ENCODE data around the gene RBM20. TPM values are rescaled to one million over a fixed set of nuclear protein-coding genes. Genes with fewer than 3 reads are reported as not detected.
A peak's percentile ranks its signal among the peaks of the same experiment; 100 is the strongest.

Gene RBM20
- total RNA-seq, 4 donors from 2014 or later, result 0.88 to 3.8 (median 1.9) TPM

DNA sequence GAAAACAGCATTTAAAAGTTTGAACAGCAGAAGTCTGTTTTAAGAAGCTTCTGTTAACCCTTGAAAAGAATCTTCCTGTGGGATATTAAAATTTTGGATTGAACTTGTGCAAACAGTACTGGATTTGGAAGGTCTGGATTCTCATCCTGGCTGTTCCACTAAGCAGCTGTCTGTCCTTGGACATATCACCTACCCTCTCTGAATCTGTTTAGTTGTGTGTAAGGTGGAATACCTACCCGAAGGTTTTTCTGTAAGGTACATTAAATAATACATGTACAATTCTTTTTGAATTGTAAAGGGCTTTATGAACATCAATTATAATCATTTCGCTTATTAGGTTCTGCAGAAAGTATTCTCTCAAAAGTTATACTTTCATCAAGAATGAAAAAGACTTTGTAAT is 229.8 kb downstream of the RBM20 start:
- H3K4me1 ChIP-seq, result peaks cover 0 to 7% of the 10 kb centered on the region in 2 donors
- intact Hi-C loops (cut with DNase I; ENCODE audit: low total_unique reads), result loop anchor here (10.0 kb wide), 1 partner anchor 49 kb away; no protein-coding TSS in a partner anchor
- H3K9me3 ChIP-seq, result no peaks in the 10 kb centered on the region
- no peak for DNase-seq
- no peaks in the 10 kb centered on the region for H3K36me3 ChIP-seq
- H3K27ac ChIP-seq, result peak overlapping the region; percentile 98 to 99
- TF ChIP-seq CTCF (IDR thresholded peaks at IDR 0.05) (no peak), POLR2A (IDR thresholded peaks at IDR 0.05) (no peak)
- no peaks in the 10 kb centered on the region for H3K27me3 ChIP-seq
- H3K4me3 ChIP-seq, result peak overlapping the region; percentile 93 to 100

GRCh38 chr10:110876000-110876399 is 231.9 kb downstream of the RBM20 start:
- no peaks in the 10 kb centered on the region for H3K9me3 ChIP-seq
- no peak for TF ChIP-seq CTCF (IDR thresholded peaks at IDR 0.05)
- TF ChIP-seq POLR2A (IDR thresholded peaks at IDR 0.05), result no peak
- peaks cover 0 to 10% of the 10 kb centered on the region in 2 donors for H3K4me1 ChIP-seq
- intact Hi-C loops (cut with DNase I; ENCODE audit: low total_unique reads), result loop anchor here (10.0 kb wide), 1 partner anchor 51 kb away; no protein-coding TSS in a partner anchor
- no peak for DNase-seq
- no peaks in the 10 kb centered on the region for H3K36me3 ChIP-seq
- H3K27ac ChIP-seq, result peak overlapping the region in 1 of 2 donors; percentile 99
- H3K27me3 ChIP-seq, result no peaks in the 10 kb centered on the region
- peak overlapping the region in 1 of 2 donors; percentile 6 for H3K4me3 ChIP-seq

GRCh38 chr10:110876788-110877187 is 232.7 kb downstream of the RBM20 start:
- intact Hi-C loops (cut with DNase I; ENCODE audit: low total_unique reads), result loop anchor here (10.0 kb wide), 1 partner anchor 52 kb away; no protein-coding TSS in a partner anchor
- Histone ChIP-seq H3K4me1 (peaks cover 4 to 13% of the 10 kb centered on the region in 2 donors), H3K27ac (no peak overlapping the region), H3K36me3 (no peaks in the 10 kb centered on the region), H3K9me3 (no peaks in the 10 kb centered on the region), H3K27me3 (no peaks in the 10 kb centered on the region), H3K4me3 (no peak overlapping the region)
- TF ChIP-seq CTCF (IDR thresholded peaks at IDR 0.05) (no peak), POLR2A (IDR thresholded peaks at IDR 0.05) (no peak)
- DNase-seq, result no peak

DNA sequence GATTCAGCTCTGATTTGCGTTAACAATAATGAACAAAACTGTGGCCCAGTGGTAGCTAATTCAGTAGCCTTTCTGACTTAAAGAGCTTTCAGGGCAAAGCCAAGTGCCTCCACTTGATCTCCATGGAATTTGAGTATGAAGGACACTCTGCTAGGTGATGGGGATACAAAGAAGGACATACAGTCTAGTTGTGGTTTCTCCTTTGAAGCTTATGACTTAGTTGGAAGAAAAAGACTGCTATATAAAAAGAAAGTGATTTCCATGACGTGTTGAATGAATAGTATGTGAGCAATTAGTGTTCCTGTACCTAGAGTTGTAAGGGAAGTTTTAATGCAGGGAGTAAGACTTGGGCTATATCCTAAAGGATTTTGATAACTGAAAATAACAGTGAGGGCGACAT is 235.9 kb downstream of the RBM20 start:
- intact Hi-C loops (cut with DNase I; ENCODE audit: low total_unique reads), result no loop called here
- Histone ChIP-seq H3K9me3 (no peaks in the 10 kb centered on the region), H3K27ac (peak overlapping the region in 1 of 2 donors; percentile 59), H3K36me3 (peaks cover 0 to 2% of the 10 kb centered on the region in 2 donors), H3K27me3 (no peaks in the 10 kb centered on the region), H3K4me3 (no peak overlapping the region), H3K4me1 (peaks cover 4 to 13% of the 10 kb centered on the region in 2 donors)
- DNase-seq, result no peak
- TF ChIP-seq POLR2A (IDR thresholded peaks at IDR 0.05) (no peak), CTCF (IDR thresholded peaks at IDR 0.05) (no peak)

GRCh38 chr10:110881247-110881646 is 237.1 kb downstream of the RBM20 start:
- Histone ChIP-seq H3K9me3 (no peaks in the 10 kb centered on the region), H3K36me3 (peaks cover 0 to 2% of the 10 kb centered on the region in 2 donors), H3K4me3 (no peak overlapping the region), H3K4me1 (peaks cover 4 to 6% of the 10 kb centered on the region in 2 donors), H3K27me3 (no peaks in the 10 kb centered on the region), H3K27ac (peak overlapping the region in 1 of 2 donors; percentile 59)
- intact Hi-C loops (cut with DNase I; ENCODE audit: low total_unique reads), result no loop called here
- TF ChIP-seq CTCF (IDR thresholded peaks at IDR 0.05) (no peak), POLR2A (IDR thresholded peaks at IDR 0.05) (no peak)
- no peak for DNase-seq

Measured in uterus (tissue), 4 donors.